Measurements from ENCODE around the gene PPP2R5E. TPM values are rescaled to one million over a fixed set of nuclear protein-coding genes. Genes with fewer than 3 reads are reported as not detected.

PPP2R5E gene
- total RNA-seq, 1 experiment from 2014 or later: 47.2 TPM

DNA sequence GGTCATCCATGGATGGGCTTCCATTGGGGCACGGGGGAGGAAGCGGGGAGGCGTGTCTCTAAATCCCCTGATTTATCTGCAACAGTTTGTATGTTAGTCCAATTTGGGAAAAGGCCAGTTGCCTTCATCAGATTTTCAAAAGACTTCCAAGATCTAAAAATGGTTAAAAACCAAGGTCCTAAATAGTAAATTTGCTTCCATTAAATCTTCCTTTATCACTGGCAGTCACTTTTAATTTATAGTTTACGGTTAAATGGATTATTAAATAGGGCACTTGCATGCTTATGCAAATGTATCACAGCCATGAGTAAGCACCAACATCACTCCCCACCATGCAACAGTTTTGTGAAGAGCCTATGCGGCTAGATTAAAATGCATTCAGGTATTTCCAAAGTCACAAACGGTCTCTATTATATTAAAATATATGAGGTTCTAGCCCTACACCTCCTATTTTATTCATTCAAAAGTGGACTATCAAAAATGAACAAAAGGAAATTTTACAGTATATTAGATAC lies 116.3 kb downstream of the PPP2R5E start:
- BruUV-seq (replicated peaks): no TSS peak
- ATAC-seq: no peak
- H3K27me3 ChIP-seq (ENCODE audit: control insufficient read depth, insufficient read depth, low read length): no peaks in the 10 kb centered on the region
- no peak overlapping the region for H3K4me3 ChIP-seq (ENCODE audit: low read depth in 2 of 2, low read length in 2 of 2)
- ChIA-PET POLR2A (no interaction called here), CTCF (no interaction called here)
- TF ChIP-seq SIN3A (IDR thresholded peaks at IDR 0.05; ENCODE audit: borderline replicate concordance, insufficient read depth, low read depth, low read length) (no peak), POLR2AphosphoS5 (IDR thresholded peaks at IDR 0.05; ENCODE audit: low read depth, low read length) (no peak), TCF7L2 (IDR thresholded peaks at IDR 0.05; ENCODE audit: low read depth, low read length) (no peak)
- TF ChIP-seq, protein P1, sequence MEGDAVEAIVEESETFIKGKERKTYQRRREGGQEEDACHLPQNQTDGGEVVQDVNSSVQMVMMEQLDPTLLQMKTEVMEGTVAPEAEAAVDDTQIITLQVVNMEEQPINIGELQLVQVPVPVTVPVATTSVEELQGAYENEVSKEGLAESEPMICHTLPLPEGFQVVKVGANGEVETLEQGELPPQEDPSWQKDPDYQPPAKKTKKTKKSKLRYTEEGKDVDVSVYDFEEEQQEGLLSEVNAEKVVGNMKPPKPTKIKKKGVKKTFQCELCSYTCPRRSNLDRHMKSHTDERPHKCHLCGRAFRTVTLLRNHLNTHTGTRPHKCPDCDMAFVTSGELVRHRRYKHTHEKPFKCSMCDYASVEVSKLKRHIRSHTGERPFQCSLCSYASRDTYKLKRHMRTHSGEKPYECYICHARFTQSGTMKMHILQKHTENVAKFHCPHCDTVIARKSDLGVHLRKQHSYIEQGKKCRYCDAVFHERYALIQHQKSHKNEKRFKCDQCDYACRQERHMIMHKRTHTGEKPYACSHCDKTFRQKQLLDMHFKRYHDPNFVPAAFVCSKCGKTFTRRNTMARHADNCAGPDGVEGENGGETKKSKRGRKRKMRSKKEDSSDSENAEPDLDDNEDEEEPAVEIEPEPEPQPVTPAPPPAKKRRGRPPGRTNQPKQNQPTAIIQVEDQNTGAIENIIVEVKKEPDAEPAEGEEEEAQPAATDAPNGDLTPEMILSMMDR (IDR thresholded peaks at IDR 0.05): no peak
- TF ChIP-seq, protein P2, sequence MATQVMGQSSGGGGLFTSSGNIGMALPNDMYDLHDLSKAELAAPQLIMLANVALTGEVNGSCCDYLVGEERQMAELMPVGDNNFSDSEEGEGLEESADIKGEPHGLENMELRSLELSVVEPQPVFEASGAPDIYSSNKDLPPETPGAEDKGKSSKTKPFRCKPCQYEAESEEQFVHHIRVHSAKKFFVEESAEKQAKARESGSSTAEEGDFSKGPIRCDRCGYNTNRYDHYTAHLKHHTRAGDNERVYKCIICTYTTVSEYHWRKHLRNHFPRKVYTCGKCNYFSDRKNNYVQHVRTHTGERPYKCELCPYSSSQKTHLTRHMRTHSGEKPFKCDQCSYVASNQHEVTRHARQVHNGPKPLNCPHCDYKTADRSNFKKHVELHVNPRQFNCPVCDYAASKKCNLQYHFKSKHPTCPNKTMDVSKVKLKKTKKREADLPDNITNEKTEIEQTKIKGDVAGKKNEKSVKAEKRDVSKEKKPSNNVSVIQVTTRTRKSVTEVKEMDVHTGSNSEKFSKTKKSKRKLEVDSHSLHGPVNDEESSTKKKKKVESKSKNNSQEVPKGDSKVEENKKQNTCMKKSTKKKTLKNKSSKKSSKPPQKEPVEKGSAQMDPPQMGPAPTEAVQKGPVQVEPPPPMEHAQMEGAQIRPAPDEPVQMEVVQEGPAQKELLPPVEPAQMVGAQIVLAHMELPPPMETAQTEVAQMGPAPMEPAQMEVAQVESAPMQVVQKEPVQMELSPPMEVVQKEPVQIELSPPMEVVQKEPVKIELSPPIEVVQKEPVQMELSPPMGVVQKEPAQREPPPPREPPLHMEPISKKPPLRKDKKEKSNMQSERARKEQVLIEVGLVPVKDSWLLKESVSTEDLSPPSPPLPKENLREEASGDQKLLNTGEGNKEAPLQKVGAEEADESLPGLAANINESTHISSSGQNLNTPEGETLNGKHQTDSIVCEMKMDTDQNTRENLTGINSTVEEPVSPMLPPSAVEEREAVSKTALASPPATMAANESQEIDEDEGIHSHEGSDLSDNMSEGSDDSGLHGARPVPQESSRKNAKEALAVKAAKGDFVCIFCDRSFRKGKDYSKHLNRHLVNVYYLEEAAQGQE (IDR thresholded peaks at IDR 0.05; ENCODE audit: insufficient read depth in 1 of 2, low read depth in 2 of 2, low read length in 1 of 2): no peak
- in situ Hi-C loops (cut with HindIII; ENCODE audit: low pct_unique_long_range_greater_than_20kb, low sequenced_read_pairs): no loop called here
- no peaks in the 10 kb centered on the region for H3K9me3 ChIP-seq (ENCODE audit: control insufficient read depth, insufficient read depth, low read depth, low read length)
- intact Hi-C loops (cut with micrococcal nuclease; ENCODE audit: unreplicated experiment): no loop called here
- no peak overlapping the region for H3K27ac ChIP-seq (ENCODE audit: low read length)
- H3K36me3 ChIP-seq (ENCODE audit: control insufficient read depth, insufficient read depth, low read length): no peaks in the 10 kb centered on the region; the same call in 1 of the 2 replicates
- H3K4me1 ChIP-seq (ENCODE audit: control insufficient read depth, insufficient read depth, low read length): no peaks in the 10 kb centered on the region
- no peak for DNase-seq (ENCODE audit: low read depth, low spot score)

DNA sequence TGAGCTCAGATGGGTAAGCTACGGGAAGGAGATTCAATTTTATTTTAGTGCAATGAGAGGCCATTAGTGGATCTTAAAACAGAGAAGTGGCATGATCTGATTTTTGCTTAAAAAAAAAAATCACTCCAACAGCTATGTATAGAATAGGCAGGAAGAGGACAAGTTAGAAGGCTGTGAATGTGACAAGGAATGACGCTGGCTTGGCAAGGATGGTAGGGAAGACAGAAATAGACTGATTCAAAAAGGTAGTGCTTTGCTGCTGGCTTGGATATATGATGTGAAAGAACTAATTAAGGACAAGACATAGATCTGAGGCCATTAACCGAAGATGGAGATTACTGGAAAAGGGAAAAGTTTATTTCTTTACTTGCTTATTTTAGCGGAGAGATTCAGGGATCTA lies 119.3 kb downstream of the PPP2R5E start:
- CTCF ChIA-PET: no interaction called here
- POLR2A ChIA-PET: no interaction called here

DNA sequence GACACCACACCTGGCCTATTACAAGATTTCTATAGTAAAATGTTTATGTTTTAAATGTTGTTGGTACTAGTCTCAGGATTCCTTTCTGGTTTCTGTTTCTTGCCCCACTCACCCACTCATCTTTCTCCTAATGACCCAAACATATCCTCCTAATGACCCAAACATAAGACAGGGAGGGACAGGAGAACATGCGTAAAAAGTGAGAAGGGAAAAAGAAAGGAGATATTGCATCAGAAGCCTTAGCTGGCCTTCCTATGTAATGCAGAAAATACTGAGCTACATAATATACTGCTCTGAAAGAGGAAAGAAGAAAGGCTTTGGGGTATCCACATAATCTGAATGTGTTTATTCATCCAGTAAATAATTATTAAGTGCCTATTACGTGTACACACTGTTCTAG lies 119.8 kb downstream of the PPP2R5E start:
- ChIA-PET POLR2A (no interaction called here), CTCF (no interaction called here)
- no peak for DNase-seq (ENCODE audit: low read depth, low spot score)
- no peak for ATAC-seq
- no peaks in the 10 kb centered on the region for H3K27me3 ChIP-seq (ENCODE audit: control insufficient read depth, insufficient read depth, low read length)
- no peaks in the 10 kb centered on the region for H3K4me1 ChIP-seq (ENCODE audit: control insufficient read depth, insufficient read depth, low read length)
- intact Hi-C loops (cut with micrococcal nuclease; ENCODE audit: unreplicated experiment) (no loop called here), in situ Hi-C loops (cut with HindIII; ENCODE audit: low pct_unique_long_range_greater_than_20kb, low sequenced_read_pairs) (no loop called here)
- H3K9me3 ChIP-seq (ENCODE audit: control insufficient read depth, insufficient read depth, low read depth, low read length): no peaks in the 10 kb centered on the region
- TF ChIP-seq TCF7L2 (IDR thresholded peaks at IDR 0.05; ENCODE audit: low read depth, low read length) (no peak), SIN3A (IDR thresholded peaks at IDR 0.05; ENCODE audit: borderline replicate concordance, insufficient read depth, low read depth, low read length) (no peak), POLR2AphosphoS5 (IDR thresholded peaks at IDR 0.05; ENCODE audit: low read depth, low read length) (no peak)
- TF ChIP-seq, protein P1 (IDR thresholded peaks at IDR 0.05): no peak
- TF ChIP-seq, protein P2 (IDR thresholded peaks at IDR 0.05; ENCODE audit: insufficient read depth in 1 of 2, low read depth in 2 of 2, low read length in 1 of 2): no peak
- H3K36me3 ChIP-seq (ENCODE audit: control insufficient read depth, insufficient read depth, low read length): no peaks in the 10 kb centered on the region; the same call in 1 of the 2 replicates
- BruUV-seq (replicated peaks): no TSS peak
- no peak overlapping the region for H3K4me3 ChIP-seq (ENCODE audit: low read depth in 2 of 2, low read length in 2 of 2)
- H3K27ac ChIP-seq (ENCODE audit: low read length): no peak overlapping the region

More for the DNA sequence above, 119.3 kb downstream of the PPP2R5E start:
- ATAC-seq: no peak
- intact Hi-C loops (cut with micrococcal nuclease; ENCODE audit: unreplicated experiment): no loop called here
- TF ChIP-seq SIN3A (IDR thresholded peaks at IDR 0.05; ENCODE audit: borderline replicate concordance, insufficient read depth, low read depth, low read length) (no peak), TCF7L2 (IDR thresholded peaks at IDR 0.05; ENCODE audit: low read depth, low read length) (no peak), POLR2AphosphoS5 (IDR thresholded peaks at IDR 0.05; ENCODE audit: low read depth, low read length) (no peak)
- Histone ChIP-seq H3K4me1 (ENCODE audit: control insufficient read depth, insufficient read depth, low read length) (no peaks in the 10 kb centered on the region), H3K36me3 (ENCODE audit: control insufficient read depth, insufficient read depth, low read length) (no peaks in the 10 kb centered on the region; the same call in 1 of the 2 replicates), H3K27me3 (ENCODE audit: control insufficient read depth, insufficient read depth, low read length) (no peaks in the 10 kb centered on the region), H3K4me3 (ENCODE audit: low read depth in 2 of 2, low read length in 2 of 2) (no peak overlapping the region), H3K27ac (ENCODE audit: low read length) (no peak overlapping the region), H3K9me3 (ENCODE audit: control insufficient read depth, insufficient read depth, low read depth, low read length) (no peaks in the 10 kb centered on the region)
- no peak for DNase-seq (ENCODE audit: low read depth, low spot score)
- BruUV-seq (replicated peaks): no TSS peak
- in situ Hi-C loops (cut with HindIII; ENCODE audit: low pct_unique_long_range_greater_than_20kb, low sequenced_read_pairs): no loop called here
